ENCODE results near the gene GPC2.

- no peak for TF ChIP-seq CTCF (IDR thresholded peaks at IDR 0.05)
- TF ChIP-seq POLR2A (IDR thresholded peaks at IDR 0.05), result no peak
These were observed 27.3 kb upstream of the GPC2 start for GRCh38 chr7:100204454-100204853.

All from lower leg skin (tissue), 3 donors.